SK-N-SH treated with all-trans-retinoic acid at 6 μM for 48 hours (cell line): ENCODE data around the gene KIF4B.

Experiments used
- ARNTL ChIP-seq: fragments of 450-650 bp; formaldehyde crosslinking; IDR thresholded peaks from 2 replicates; pipeline ENCODE4 v1.5.0; 2020; ENCODE audit warnings: low read depth, mild to moderate bottlenecking, moderate library complexity, borderline replicate concordance
- ISL1 ChIP-seq: fragments of 250-450 bp; sonication (Bioruptor Pico); IDR thresholded peaks from 2 replicates; pipeline ENCODE4 v2.1.2; 2022; ENCODE audit warnings: mild to moderate bottlenecking, moderate library complexity
- OSR1 ChIP-seq: fragments of 250-450 bp; sonication (Bioruptor Pico); IDR thresholded peaks from 2 replicates; pipeline ENCODE4 v1.8.0; 2022; ENCODE audit warnings: moderate library complexity, mild to moderate bottlenecking, inconsistent platforms
- SNAI2 ChIP-seq: fragments of 250-450 bp; sonication (Bioruptor Pico); IDR thresholded peaks from 2 replicates; pipeline ENCODE4 v1.5.0; 2020; ENCODE audit warnings: mild to moderate bottlenecking, moderate library complexity
- TOX ChIP-seq: fragments of 250-450 bp; sonication (Bioruptor Pico); IDR thresholded peaks from 2 replicates; pipeline ENCODE4 v1.8.0; 2021; ENCODE audit warnings: mild to moderate bottlenecking, moderate library complexity, borderline replicate concordance
- ZC3H10 ChIP-seq: fragments of 250-450 bp; sonication (Bioruptor Pico); IDR thresholded peaks from 2 replicates; pipeline ENCODE4 v1.5.1; 2021; ENCODE audit warnings: mild to moderate bottlenecking, moderate library complexity
- ZFP3 ChIP-seq: fragments of 250-450 bp; sonication (Bioruptor Pico); IDR thresholded peaks from 2 replicates; pipeline ENCODE4 v1.5.0; 2020; ENCODE audit warnings: mild to moderate bottlenecking, moderate library complexity
- ZFP30 ChIP-seq: fragments of 450-650 bp; formaldehyde crosslinking; IDR thresholded peaks from 2 replicates; pipeline ENCODE4 v1.5.0; 2022; ENCODE audit warnings: mild to moderate bottlenecking, moderate library complexity
- ZNF70 ChIP-seq: fragments of 450-650 bp; formaldehyde crosslinking; IDR thresholded peaks from 2 replicates; pipeline ENCODE4 v1.5.0; 2020; ENCODE audit warnings: mild to moderate bottlenecking, moderate library complexity
- TF ChIP-seq, protein P1 (sequence below): fragments of 250-450 bp; sonication (Bioruptor Pico); IDR thresholded peaks from 2 replicates; pipeline ENCODE4 v1.8.0; 2021; ENCODE audit warnings: low read depth, mild to moderate bottlenecking, moderate library complexity, borderline replicate concordance
- TF ChIP-seq, protein P2 (sequence below): fragments of 250-450 bp; sonication (Bioruptor Pico); IDR thresholded peaks from 2 replicates; pipeline ENCODE4 v1.8.0; 2020; ENCODE audit warnings: mild to moderate bottlenecking, moderate library complexity, borderline replicate concordance
- TF ChIP-seq, protein P3 (sequence below): fragments of 250-450 bp; sonication (Bioruptor Pico); IDR thresholded peaks from 2 replicates; pipeline ENCODE4 v1.5.1; 2020; ENCODE audit warnings: low read depth, mild to moderate bottlenecking, moderate library complexity

DNA sequence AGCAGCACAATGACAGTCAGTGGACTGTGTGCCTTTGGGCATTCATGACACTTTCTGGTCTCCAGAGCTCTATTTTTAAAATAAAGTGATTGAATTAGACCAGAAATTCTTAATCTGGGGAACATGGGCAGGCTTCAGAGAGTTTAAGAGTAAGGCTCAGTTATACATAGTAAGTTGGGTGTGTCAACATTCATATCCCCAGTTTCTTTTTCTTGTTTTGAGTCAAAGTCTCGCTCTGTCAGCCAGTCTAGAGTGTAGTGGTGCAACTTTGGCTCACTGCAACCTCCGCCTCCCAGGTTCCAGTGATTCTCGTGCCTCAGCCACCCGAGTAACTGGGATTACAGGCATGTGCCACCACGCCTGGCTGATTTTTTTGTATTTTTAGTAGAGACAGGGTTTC is 13.7 kb upstream of the KIF4B start:
- TF ChIP-seq, protein P1, sequence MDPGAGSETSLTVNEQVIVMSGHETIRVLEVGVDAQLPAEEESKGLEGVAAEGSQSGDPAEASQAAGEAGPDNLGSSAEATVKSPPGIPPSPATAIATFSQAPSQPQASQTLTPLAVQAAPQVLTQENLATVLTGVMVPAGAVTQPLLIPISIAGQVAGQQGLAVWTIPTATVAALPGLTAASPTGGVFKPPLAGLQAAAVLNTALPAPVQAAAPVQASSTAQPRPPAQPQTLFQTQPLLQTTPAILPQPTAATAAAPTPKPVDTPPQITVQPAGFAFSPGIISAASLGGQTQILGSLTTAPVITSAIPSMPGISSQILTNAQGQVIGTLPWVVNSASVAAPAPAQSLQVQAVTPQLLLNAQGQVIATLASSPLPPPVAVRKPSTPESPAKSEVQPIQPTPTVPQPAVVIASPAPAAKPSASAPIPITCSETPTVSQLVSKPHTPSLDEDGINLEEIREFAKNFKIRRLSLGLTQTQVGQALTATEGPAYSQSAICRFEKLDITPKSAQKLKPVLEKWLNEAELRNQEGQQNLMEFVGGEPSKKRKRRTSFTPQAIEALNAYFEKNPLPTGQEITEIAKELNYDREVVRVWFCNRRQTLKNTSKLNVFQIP: no peak
- no peak for TF ChIP-seq ZFP30 (CRISPR knock-in tag)
- no peak for TF ChIP-seq ISL1 (CRISPR knock-in tag)
- TF ChIP-seq, protein P2, sequence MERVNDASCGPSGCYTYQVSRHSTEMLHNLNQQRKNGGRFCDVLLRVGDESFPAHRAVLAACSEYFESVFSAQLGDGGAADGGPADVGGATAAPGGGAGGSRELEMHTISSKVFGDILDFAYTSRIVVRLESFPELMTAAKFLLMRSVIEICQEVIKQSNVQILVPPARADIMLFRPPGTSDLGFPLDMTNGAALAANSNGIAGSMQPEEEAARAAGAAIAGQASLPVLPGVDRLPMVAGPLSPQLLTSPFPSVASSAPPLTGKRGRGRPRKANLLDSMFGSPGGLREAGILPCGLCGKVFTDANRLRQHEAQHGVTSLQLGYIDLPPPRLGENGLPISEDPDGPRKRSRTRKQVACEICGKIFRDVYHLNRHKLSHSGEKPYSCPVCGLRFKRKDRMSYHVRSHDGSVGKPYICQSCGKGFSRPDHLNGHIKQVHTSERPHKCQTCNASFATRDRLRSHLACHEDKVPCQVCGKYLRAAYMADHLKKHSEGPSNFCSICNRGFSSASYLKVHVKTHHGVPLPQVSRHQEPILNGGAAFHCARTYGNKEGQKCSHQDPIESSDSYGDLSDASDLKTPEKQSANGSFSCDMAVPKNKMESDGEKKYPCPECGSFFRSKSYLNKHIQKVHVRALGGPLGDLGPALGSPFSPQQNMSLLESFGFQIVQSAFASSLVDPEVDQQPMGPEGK: no peak
- TF ChIP-seq ZC3H10: no peak
- TF ChIP-seq SNAI2: no peak
- no peak for TF ChIP-seq ZFP3 (CRISPR knock-in tag)
- TF ChIP-seq, protein P3, sequence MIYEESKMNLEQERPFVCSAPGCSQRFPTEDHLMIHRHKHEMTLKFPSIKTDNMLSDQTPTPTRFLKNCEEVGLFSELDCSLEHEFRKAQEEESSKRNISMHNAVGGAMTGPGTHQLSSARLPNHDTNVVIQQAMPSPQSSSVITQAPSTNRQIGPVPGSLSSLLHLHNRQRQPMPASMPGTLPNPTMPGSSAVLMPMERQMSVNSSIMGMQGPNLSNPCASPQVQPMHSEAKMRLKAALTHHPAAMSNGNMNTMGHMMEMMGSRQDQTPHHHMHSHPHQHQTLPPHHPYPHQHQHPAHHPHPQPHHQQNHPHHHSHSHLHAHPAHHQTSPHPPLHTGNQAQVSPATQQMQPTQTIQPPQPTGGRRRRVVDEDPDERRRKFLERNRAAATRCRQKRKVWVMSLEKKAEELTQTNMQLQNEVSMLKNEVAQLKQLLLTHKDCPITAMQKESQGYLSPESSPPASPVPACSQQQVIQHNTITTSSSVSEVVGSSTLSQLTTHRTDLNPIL: no peak
- TF ChIP-seq TOX (CRISPR knock-in tag): no peak
- TF ChIP-seq ARNTL (CRISPR knock-in tag): no peak
- TF ChIP-seq ZNF70: no peak
- TF ChIP-seq OSR1 (CRISPR knock-in tag): no peak
